ENCODE data around the gene CAST.
"Not testable (repeated sequence)": the region's sequence is repeated elsewhere in the genome, so short reads cannot be mapped to it uniquely, and the experiment has no call there.

The CAST gene

DNA sequence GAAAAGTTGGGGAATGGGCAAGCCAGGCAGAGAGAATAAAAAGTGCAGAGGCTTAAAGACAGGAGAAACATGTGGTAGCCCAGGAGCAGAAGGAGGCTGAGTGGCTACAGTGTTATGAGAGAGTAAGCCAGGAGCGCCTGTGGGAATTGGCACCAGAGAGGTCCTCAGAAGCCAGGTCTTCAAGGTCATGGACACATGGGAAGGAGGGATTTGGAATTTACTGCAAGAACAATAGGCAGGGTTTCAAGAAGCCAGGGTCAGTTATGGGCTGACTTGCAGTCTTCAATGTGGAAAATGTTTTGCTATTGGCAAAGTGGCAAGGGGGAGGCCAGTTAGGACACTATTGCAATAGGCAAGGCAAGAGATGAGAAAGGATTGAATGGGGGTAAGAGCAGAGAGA is 116.2 kb downstream of the CAST start:
- no peak for DNase-seq (ENCODE audit: low read depth in 2 of 2)

DNA sequence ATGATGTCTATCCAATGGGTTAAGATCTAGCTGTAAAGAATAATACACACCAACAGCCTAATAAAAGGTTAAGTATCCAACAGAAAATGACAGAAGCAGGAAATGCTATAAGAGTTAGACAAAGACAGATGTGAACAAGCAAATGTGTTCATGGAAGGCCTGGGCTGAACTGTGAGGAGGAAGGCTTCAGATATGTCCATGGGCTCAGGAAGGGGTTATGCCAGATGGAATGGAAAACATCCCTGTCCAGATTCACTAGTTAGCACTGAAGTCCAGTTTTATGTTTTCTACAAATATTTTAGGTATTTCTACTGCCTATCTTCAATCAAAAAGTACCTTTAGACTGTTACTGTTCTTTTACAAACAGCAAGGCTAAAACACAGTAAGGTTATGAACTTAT is 118.5 kb downstream of the CAST start:
- DNase-seq (ENCODE audit: low read depth in 2 of 2): no peak

DNA sequence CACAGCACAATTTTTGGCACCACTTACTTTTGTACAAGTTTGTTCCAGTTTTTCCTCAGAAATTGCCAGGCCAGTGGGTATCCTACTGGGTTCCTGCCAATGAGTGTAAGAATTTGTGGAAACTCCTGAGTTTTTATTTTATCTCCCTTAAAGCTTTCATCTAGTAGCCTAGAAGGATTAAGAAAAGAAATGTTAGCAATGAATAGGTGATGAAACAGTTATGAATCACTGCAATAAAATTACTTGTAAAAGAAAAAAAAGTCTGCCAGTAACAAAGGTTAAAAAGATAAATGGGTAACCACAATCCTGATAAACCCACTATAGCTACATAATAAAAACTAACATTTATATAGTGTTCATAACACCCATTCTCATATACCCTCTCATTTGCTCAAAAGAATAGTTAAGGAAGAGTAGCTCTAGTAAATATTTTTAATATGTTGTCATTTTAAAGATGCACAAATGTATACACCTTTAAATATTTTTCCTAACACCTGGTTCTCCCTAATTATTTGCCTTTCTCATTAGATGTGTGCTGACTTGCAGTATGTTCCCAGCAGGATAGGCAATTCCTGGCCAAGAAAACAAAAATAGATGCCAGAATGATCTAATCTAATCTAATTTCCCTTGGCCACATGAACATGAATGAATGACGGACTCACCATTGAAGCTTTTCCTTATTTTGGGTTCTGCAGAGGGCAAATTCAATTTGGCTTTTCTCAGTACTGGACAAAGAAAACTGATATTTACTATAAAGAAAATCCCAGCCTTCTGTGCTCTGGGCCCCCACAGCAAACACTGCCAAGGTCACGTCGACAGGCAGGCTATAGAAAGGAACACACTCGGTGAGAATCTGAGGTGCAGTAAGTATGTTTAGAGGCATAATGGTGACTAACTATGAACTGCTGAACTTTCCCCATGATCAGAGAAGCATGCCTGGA is 119.1 kb downstream of the CAST start:
- DNase-seq (ENCODE audit: low read depth in 2 of 2): no peak

DNA sequence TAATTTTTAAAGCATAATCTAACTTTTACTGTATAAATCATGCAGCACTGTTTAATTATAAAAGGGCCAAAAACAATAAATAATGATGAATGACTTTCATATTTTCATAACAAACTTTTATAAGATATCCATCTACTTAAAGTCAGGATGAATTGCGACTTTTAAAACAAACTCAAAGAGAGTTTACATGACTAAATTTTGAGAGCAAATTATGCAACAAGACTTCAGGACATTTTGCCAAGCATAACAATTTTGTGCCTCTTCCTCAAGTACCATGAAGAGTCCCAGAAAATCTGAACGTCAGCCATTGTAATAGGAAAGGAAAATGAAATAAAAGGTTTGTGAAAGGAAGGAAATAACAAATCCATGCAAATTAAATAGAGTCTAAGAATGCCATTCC is 121.2 kb downstream of the CAST start:
- no peak for DNase-seq (ENCODE audit: low read depth in 2 of 2)

DNA sequence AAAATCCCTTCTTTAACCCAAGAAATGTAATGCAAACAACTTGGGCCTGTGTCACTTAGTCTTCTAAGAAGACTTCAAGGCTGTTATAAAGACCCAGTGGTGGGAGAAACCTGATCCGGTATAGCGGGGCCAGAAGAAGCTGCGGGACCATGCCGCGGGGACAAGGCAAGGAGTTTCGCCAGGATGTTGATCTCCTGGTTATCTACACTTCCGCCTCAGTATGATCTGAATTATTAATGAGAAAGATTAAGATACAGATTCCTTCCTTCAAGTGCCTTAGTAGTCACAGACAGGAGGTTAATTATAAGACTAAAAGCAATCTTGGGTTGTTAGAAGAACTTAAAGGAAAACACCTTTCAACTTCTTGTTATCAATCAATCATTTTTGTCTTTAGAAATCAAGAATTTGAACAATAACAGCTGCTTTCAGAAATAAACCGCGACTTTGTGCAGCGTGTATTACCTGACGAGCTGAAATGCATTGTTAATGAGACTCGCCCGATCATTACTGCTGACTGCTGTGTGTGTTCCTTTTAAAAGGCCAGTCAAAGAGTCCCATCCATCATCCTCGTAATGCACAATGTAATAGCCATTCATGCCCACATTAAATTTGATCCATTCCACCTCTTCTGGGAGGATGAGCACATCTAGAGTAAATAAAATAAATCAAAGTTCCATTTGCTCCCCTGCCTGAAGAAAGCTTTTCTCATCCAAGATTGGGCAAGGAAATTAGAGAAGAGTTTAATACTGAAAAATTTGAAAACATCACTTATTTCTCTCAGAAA is 123.3 kb downstream of the CAST start:
- DNase-seq (ENCODE audit: low read depth in 2 of 2): no peak

DNA sequence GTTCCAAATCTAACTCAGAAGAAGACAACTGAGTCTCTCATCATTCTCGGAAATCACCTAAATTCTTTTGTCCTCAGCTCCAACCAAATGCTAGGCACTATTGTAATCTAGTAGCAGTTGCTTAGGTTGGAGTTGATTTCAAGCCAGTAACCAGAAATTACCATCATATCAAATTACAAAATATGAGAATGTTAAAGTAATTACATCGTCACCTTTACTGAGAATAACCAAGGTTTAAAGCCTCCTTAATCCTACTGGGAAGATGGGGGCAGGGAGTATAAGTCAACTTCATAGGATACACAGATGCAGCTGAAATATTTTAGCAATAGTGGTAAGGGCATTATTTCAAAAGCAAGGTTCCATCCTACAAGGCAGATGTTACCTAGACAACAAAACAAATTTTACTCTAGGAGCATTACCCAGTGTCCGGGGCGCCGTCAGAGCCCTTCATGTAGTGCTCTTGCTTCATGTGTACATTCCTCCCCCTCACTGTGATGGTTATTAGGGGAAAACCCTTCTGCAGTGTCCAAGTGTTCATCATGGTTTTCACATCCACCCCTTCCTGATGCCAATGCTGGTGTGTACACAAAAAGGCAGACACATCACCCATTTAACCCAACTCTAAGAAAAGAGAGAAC is 126.1 kb downstream of the CAST start:
- DNase-seq (ENCODE audit: low read depth in 2 of 2): no peak

DNA sequence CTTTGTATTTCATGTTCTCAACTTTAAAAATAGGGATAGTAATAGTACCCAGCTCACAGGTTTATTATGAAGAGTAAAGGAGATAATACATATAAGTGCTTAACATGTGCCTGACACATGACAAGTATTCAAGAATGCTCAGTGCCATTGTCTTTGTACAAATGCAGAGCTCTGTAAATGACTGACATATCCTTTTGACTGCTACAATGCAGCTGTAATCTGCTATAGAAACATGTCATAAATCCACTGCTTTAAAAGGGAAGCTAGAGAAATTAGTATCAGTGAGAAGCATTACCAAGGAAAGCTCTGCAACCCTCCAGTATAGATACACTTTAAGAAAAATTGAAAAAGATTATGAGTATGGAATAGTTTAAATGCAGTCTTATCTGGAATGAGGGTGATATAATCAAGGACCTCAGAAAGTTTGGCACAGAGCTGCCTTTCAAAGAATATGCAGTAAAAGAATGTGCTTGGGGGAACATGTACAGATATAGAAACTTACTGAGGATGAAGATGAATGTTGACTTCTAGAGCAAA is 127.7 kb downstream of the CAST start:
- DNase-seq (ENCODE audit: low read depth in 2 of 2): no peak

DNA sequence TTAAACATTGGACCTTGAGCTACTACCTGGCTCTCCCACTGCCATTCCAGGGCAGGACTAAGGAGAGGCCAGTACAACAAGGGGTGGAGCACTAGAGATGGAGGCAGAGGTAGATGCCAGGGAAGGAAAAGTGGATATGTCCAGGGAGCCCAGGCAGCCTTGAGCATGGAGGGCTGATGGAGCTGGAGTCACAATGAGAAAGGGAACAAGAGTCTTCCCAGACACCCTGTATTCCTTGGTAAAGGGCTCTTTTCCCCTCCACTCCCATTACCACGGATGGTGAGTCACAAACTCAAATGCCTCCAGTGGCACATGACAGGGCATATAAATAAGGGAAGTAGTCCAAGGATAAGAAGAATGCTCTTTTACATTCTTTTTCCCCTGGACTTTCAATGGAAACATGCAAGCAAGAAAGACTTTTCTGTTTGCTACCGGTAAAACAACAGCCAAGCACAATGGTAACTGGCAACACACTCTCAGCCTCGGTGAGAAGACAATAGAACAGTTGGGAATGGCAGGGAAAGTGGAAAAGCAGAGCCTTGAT is 128.9 kb downstream of the CAST start:
- no peak for DNase-seq (ENCODE audit: low read depth in 2 of 2)

DNA sequence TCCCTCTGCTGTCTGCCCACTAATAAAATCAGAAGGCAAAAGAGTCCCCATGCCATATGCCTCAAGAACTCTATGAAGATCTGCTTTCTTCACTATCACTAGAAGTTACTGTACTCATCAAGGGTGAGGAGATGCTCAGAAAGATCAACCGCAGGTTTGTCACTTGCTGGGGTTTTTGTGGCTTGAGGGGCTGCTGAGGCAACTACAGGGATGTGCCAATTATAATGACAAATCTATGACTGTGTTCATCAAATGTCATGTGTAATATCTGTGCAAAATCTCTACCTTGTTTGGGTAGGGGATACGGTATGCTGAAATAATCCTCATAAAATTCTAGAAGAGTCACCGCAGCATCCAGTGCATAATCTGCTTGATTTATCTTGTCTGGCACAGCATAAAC is 132.6 kb downstream of the CAST start:
- peak in 1 of 2 donors; percentile 27 for DNase-seq (ENCODE audit: low read depth in 2 of 2)

DNA sequence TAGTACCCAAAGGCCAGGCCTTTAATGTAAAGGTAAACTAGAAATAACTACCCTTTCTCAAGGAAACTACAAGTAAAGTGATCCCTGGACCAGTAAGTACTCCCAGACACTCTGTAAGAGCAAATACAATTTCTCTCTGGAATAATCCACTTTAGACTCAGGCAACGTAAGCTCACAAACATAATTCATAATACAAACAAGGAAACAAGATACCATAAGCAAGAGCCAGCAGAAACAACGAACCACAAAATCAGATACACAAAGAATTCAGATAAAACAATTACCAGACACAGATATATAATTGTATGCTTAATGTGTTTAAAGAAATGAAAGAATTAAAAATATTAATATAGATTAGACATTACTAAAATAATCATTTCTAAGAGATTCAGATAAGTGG is 133.4 kb downstream of the CAST start:
- no peak for DNase-seq (ENCODE audit: low read depth in 2 of 2)

DNA sequence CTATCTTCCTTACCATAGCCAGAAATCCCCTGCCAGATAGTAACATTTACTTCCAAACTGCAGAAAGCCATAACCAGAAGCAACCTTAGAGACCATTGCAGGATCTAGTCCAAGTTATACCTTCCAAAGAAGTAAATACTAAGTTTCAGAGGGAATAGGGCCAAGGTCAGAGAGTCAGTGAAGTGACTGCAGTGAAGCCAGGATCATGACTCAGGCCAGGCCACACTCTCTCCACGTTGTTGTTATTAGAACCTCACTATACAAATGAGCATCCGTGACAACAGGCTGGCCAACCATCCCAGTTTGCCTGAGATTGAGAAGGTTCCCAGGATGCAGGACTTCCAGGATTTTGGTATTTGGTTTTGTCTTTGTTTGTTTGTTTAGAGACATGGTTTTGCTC is 134.3 kb downstream of the CAST start:
- no peak for DNase-seq (ENCODE audit: low read depth in 2 of 2)

DNA sequence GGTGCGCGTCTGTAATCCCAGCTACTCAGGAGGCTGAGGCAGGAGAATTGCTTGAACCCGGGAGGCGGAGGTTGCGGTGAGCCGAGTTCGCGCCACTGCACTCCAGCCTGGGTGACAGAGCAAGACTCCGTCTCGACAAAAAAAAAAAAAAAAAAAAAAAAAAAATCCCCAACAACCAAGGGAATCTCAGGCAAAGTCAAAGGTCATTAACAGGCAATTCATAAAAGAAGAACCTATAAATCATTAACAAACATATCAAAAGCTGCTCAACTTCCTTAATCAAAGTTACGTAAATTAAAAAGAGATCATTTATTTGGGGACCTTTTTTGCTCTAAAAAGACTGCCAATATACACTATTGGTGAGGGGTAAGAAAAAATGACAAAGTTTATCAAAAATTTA is 139.5 kb downstream of the CAST start:
- DNase-seq (ENCODE audit: low read depth in 2 of 2): not testable (repeated sequence)

DNA sequence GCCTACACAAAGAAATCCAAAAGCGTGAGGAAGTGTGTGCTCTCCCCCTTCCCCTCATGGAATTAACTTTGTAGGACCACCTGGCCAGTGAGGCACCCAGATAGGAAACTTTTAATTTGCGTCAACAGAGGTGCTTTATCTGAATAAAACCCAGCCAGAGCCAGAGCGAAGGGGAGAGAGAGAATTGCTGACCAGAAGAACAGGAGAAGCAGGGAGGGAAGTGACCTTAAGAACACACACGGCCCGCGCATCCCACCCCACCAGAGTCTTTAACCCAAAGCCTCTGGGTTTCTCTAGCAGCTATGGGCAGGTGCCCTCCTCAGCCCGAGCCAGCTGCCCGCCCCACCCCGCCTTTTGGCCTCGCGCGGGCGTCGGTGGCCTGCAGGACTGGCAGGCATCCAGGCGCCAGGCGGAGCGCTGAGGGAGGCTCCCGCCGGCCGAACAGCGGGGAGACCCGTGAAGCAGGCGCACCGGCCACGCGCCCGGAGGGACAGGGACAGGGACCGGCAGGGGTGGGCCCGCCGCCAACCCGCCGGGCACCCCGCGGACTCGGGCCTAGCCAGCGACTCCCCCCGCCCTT is 145.0 kb downstream of the CAST start:
- DNase-seq (ENCODE audit: low read depth in 2 of 2): peak; percentile 25 to 28

DNA sequence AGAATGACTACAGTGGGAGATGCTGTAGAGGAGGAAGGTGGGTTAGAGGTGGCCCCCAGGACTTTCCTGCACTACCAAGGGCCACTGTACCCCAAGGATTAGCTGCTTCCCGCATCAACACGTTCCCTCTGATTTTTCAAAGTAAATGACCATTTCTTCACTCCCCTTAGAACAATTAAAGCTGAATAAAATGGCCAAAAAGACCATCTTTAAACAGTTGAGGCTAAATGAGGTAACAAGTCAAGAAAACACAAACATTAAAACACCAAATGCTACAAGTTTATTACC is 146.3 kb downstream of the CAST start:
- DNase-seq (ENCODE audit: low read depth in 2 of 2): no peak

DNA sequence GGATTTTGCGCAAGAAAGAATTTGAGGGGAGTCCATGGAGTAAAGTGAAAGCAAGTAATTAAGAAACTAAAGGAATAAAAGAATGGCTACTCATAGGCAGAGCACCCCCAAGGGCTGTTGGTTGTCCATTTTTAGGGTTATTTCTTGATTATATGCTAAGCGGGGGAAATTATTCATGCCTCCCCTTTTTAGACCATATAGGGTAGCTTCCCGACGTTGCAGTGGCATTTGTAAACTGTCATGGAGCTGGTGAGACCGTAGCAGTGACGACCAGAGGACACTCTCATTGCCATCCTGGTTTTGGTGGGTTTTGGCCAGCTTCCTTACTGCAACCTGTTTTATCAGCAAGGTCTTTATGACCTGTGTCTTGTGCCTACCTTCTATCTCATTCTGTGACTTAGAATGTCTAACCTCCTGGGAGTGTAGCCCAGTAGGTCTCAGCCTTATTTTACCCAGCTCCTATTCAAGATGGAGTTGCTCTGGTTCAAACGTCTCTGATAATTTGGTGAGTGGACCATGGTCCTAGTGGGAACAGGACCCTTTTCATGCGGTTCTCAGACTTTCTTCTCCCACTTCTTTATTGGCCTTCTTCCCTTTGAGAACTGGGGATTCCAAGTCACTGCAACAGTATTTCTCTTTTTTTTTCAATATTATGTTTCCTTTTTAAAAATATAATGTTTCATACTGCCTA is 146.8 kb downstream of the CAST start:
- no peak for DNase-seq (ENCODE audit: low read depth in 2 of 2)

DNA sequence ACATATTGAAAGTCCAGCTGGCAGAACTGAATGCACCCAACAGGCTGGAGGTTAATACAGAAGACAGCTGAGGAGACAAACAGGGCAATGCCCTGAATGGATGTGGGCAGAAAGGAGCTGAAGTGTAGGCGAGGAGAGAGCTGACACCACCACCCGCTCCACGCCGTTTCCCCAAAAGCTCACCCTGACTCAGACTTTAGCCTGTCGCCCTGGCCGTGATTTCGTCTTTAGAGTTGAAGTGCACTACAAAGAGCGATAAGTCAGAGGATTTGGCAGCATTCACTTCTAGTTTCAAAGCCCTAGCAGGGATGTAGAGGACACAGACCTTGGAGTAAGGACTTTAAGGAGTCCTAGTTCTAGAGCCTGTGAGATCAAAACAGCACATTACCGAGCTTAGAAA is 147.7 kb downstream of the CAST start:
- peak in 1 of 2 donors; percentile 16 for DNase-seq (ENCODE audit: low read depth in 2 of 2)

DNA sequence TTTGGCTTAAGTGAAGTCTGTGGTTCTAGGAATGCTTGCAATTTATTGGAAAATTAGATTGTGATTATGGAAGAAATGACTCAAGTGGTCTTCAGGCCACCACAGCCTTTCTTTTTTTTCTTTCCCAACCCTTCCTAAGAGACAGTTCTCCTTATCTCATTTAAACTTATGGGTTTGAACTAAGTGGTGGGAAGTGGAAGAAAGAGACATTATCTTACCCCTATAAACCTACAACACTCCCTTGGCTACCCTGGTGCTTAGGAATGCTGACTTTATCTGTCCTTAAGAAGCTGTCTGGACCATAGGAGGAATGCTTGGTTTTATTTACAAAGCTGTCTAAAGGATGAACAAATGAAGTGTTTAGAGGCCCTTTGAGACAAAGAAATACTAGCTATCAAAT is 150.7 kb downstream of the CAST start:
- DNase-seq (ENCODE audit: low read depth in 2 of 2): no peak

DNA sequence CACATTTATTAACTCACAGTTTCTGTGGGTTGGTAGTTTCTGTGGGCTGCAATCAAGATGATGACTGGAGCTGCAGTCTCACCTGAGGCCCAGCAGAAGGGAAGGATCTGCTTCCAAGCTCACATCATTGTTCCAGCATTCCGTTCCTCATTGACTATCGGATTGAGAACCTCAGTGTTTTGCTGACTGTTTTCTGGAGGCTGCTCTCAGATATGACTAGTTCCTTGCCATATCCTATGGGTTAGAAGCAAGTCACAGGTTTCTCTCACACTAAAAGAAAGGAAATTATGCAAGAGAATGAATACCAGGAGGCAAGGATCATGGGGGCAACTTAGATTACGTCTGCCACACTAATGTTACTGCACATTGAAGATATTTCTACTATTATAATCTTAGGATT is 151.9 kb downstream of the CAST start:
- no peak for DNase-seq (ENCODE audit: low read depth in 2 of 2)

DNA sequence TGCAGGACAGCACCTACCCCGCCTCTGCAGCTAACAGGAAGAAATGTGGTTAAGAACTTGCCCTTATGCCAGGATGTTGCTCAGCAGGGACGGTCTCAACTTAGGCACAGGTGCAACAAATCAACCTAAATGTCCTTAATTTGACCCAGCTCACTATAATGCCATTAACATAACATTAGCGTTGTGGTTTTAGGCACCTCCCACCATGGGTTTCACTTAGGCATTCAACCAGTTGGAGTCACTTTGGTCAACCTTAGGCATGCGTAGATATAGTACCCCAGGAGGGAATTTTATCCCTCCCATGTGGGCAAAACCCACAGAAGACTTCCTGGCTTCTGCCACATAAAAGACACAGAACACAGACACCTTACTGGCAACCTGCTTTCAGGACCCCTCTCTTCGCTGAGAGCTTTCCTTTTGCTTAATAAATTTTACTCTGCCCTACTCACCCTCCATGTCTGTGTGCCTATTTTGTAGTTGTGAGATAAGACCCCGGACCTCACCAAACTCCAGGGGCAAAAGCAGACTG is 154.3 kb downstream of the CAST start:
- DNase-seq (ENCODE audit: low read depth in 2 of 2): no peak

DNA sequence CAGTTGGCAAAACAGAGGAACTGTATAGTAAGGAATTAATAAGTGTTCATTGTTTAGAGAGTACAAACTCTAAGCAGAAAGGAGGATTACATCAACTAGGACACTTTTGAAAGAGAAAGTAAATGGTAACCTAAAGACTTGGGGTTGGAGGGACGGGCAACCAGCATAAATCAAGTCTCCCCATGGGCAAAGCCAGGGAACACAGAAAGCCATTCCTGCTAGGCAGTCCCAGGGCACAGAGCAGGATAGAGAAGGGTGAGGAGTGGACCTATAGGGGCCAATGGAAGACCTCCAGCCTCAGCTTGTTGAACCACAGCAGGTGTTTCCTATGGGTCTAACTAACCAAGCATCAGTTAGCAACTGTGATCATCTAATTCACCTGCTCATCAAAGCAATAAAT is 154.8 kb downstream of the CAST start:
- no peak for DNase-seq (ENCODE audit: low read depth in 2 of 2)

DNA sequence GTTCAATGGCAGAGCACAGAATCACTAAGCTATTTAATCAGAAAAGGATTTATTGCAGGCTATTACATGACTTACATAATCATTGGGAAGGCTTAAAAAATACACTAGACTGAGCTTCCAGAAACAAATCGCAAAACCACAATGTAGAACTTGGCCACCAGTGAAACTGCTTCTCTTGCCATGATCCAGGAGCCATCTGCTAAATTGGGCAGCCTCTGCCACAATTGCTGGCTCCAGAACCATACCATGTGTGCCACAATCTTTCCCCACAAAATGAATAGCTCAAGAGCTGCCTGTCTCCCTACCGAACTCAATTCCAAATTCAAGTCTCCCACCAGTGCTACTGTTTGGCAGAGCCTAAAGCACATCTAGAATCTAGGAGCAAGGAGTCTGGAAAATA is 155.3 kb downstream of the CAST start:
- DNase-seq (ENCODE audit: low read depth in 2 of 2): no peak

Data from activated CD4-positive, alpha-beta T cell treated with anti-CD3 and anti-CD28 coated beads for 24 hours (primary cell).